SW480 (cell line): ENCODE measurements around the gene AQP2.
A peak's percentile ranks its signal among the peaks of the same experiment; 100 is the strongest.

Source experiments
- DNase-seq: peaks from one replicate; pipeline ENCODE4 v3.0.0-alpha.2; 2016; ENCODE audit warnings: low spot score

AQP2 gene

DNA sequence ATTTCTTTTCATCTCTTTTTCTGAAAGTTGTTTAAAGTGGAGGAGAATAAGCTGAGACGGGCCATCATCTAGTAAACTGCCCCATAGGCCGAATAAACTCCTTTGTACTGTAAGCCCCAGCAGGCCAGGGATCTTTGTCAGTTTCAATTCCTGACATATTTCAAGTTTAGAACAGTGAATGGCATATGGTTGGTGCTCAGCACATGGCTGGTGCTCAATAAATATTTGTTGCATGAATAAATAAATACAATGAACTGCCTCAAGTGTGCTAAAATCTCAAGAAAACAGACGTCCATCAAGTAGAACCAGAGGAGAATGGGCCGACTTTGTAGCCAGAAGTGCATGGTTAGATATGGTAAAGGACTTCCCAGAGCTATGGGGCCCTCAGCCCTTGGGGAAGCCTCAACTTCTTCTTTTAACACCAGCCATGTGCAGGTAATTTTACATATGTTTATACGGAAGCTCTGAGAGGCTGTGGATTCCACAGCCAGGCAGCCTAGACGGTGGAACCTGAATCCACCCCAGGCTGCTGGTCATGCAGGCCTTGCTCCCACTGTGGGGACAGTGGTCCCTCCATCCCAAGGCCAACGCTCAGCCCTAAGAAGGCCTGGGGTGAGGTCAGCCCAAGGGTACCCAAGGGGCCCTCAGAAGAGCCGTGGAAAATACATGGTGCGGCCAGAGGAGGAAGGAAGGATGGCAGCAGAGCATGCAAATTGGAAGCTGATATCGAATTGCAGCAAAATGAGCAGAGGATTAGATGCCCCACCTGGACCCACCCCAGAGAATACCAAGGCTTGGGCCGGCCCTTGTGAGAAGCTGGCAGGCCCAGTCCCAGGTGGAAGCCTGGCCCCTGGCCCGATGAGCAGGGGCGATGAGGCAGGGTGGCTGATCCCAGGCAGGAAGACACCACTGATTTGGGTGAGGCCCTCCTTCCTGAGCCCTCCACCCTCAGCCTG, 8.7 kb upstream of the AQP2 start:
- no peak for DNase-seq

DNA sequence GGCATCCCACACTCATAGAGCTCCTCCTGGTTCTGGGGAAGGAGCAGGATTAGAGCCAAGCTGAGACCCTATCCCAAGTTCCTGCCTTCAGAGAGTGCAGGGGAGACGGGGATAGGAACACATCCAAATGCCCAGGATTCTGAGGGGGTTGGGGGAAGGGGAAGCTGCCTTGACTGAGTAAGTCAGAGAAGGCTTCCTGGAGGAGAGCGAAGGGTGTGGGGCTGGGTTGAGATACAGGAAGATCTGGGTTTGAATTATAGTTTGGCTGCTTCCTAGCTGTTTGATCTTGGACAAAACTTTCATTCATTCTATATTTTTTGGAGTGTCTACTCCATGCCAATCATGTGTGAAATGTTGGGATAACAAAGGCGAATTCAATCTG, 8.0 kb upstream of the AQP2 start:
- no peak for DNase-seq

DNA sequence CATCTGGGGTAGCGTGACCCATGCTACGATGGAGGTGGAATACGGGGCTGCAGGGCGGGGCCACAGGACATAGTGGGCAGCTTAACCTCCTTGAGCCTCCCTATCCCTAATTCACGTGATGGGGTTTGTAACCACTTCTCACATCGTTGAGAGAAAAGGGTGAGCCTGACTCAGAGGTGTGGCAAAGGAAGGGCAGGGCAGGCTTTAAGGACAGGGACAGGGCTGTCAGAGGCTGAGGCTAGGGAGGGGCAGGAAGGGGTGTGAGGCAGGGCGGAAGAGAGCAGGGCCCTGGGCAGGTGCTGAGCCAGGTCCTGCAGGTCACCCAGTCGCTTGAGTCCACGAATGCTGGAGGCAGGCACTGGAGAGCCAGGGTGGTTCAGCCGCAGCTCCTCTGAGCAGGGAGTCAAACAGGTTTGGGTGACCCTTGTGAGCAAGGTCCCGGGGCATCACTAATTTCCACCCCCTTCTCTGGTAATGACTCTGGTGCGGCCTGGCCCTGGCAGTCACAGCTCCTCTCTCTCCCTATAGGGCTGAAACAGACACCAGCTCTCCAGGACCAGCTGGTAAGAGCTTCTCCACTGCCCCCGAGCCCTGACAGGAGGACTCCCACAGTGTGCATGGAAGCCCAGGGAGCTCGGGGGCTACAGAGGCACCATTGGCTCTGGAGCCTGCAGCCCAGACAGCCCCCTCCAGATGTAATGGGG, 7.5 kb upstream of the AQP2 start:
- DNase-seq, result peak; percentile 86

DNA sequence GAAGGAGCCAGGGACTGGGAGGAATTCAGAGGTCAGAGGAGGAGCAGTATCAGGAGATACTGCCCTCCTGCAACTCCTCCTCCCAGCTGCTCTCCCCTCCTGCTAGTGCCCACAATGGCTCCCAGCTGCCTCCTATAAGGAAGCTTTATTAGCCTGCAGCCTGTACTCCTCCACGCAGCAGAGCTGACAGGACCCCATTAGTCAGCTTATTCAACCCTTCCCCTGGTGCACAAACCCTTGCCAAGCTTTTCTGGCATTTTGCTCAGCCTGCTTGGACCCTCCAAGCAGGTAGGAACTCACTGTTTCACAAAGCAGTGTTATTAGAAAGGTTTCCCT, 6.9 kb upstream of the AQP2 start:
- DNase-seq, result no peak

DNA sequence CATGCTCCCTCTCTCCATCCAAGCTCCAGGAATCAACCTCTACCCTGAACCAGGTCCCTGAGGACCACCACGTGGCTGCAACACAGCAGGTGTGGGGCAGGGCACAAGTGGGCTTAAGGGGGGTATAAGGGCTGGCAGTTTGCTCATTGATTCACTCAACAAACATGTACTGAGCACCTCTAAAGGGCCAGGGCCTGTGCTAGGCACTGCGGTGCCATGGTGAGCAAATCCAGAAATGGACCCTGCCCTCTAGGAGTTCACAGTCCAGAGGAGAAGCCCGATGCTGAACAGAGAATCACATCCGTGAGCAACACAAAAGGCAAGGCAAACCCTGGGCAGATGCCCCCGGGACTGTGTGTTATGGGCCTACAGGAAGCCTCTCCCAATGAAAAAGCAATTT, 6.5 kb upstream of the AQP2 start:
- DNase-seq, result no peak

DNA sequence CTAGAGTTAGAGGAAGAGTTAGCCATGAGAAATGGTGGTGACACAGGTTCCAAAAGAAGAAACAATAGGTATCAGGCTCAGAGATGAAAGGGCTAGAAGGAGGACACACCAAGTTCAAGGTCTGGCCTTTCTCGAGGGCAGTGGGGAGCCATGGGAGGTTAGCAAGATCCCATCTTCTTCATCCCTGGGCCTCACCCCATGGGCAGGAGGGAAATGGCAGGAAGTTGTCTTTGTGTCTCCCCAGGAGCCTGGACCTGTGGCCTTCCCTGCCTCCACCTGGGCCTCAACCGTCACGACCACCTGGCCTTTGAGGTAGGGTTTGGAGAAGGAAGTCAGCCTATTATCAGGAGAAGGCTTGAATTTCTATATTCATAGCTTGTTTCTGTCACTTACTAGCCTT, 5.8 kb upstream of the AQP2 start:
- DNase-seq, result no peak

DNA sequence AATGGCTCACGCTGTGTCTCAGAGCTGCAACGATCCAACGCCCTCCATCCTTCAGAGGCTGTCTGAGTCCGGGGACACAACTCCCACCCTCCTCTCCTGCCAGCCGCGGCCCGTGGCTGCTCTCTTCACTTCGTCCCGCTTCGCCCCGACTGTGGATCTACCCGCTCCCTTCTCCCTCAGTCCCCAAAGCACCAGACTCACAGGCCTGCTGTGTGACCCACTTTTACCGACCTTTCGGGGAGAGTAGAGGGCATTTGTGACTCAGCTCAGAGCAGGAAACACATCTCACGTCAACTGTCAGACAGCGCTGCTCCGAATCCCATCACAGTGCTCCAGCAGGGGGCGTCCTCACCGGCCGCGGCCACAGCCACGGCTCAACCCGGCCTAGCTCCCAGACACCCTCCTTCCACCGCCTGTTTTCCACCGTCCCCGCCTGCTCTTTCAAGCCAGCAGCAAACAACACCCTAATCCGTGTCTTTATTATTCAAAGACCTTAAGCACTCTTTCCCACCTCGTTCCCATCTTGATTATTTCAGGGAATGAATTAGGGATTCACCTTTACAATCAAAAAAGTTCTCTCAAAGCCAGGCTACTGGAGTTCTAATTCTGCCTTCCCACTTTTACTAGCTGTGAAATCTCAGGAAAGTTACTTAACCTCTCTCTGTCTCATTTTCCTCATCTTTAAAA, 5.0 kb upstream of the AQP2 start:
- DNase-seq, result peak; percentile 91

DNA sequence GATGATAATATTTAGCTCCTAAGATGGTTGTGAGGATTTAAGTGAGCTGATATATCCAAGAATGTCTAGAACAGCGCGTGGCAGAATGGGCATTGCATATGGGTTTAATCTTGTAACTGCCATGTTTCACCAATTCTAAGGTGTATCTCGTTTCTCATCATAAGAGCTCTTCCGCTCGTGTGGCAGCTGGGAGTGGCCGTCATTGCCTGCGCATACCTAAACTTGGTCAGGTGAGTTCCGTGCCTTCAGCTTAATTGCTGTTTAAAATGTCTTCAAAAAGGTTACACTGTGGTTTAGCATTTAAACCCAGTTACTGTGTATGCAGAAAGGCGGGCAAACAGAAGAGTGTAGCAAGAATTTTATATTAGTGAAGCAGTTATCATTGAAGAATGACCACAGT, 4.5 kb upstream of the AQP2 start:
- DNase-seq, result peak; percentile 87

DNA sequence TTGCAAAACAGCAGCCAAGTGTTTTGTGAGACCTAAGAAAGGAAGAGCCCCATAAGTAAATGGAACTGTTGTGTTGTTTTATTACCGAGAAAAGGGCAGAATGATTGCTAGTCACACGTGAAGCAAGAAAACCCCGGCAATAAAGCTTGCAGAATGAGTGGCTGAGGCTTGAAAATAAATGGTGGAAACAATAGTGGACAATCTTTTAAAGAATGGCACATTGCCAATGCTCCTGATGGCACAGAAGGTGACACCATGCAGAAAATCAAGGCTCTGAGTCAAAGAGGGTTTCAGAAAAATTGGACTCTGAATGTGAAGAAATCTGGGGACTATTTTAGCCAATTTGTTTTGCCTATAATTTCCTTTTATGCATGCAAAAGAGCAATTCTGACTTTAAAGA, 4.0 kb upstream of the AQP2 start:
- no peak for DNase-seq

DNA sequence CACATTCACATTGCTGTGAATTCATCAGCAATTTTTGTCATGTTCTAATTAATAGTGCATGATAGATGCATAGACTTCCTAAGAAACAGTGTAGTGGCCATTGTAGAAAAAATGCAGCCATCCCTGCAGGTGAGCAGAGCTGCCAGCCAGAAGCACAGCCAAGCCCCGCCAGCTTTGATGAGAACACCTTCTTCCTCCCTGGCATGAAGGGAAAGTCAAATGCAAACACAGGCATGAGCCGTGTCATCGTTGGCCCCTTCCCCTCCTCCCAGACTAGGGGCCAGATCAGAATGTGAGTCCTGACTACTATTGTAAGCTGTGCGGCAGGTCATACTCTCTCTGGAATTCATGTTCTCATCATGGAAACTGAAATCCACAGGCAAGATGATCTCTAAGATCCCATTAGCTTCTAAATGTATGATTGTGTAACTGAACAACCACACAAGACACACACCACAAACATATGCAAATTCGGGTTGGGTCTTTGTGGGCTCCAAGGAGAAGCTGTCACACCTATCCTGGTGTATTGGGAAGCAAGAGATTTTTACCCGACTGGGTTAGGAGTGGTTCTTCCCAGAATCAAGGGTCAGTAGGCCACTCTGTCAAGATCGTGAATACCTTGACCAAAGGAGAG, 2.8 kb upstream of the AQP2 start:
- DNase-seq, result no peak

DNA sequence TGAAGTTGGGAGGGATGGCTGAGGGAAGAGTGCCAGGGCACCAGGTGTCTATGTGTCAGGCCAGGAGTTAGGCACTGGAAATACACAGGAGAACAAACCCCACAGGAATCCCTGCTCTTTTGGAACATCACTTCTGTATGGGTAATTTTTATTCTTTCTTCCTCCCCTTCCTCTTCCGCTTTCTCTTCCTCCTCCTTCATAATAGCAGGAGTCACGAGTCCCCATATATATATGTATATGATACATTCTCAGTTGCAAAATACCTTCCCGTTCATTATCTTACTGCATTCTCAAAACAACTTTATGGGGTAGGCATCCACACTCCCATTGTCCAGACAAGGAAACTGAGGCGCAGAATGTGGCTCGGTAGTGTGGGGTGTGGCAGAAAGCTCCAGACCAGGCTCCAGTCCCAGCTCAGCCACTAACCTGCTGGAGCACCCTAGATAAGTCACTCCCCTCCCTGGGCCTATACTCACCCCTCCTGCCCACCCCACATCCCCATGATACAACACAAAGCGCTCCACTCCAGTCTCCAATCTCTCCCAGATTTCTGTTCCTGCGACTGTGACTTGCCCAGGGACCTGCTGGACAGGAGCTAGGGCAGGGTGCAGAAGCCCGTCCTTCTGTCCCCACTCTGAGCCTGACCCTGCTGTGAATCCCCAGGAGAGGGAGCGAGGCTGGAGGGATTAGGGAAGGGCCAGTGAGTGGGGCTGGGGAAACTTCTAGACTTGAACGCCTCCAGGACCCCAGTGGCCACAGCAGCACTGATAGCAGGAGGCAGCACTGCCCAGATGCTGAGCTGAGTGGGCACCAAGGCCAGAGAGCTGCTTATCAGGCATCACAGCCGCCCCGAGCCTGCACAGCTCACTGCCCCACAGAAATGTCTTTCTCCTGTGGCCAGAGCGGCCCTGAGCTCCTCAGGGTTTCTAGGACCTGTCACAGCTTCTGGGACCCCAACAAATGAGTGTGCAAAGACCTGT, 1.4 kb upstream of the AQP2 start:
- no peak for DNase-seq

DNA sequence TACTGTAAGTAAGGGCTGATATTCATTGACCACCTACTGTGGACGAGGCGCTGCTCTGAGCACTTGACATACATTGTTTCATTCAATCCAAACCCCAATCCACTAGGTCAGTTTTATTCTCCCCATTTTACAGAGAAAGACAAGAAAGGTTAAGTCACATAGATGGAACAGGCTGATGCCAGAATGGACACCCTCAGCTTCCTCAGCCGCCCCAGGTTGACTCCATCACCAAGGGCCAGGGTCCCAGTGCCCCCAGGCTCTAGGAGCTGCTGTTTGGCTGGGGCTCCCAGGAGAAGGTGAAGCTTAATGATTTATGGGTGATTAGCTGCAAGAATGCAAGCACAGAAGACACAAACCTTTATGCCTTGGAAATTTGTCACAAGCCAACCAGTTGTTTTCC, 671 bp upstream of the AQP2 start:
- no peak for DNase-seq

DNA sequence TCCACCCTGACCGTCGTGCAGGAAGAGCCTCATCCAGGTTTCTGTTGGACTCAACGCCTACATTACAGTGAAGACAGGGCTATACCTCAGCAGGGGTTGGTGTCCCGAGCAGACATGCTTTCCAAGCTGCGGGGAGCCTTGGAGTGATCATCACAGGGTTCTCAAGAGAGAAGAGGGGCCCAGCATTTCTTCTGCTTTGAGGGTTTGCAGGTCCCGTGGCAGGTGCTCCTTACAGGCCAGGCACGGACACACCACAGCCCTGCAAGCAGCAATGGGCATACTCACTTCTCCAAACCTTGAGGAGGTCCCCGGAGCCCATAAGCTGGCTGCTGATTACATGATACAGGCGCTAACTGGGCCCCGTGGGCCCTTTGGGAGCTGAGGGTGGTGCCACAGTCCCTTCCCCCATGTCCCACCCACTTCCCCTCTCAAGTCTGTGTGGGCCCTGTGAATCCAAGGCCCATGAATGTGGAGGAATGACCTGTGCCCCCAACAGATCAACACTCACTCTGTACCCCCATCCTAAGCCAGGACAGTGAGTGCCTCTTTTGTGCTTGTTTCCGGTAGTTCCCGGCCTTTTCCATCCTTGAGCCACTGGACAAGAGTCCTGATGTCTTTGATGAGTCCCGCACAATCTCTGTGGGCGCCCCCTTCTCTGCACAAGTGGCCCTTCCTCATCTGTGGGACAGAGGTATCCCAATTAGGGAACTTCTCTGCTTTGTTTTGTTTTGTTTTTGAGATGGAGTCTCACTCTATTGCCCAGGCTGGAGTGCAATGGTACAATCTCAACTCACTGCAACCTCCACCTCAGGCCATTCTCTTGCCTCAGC, 1.1 kb downstream of the AQP2 start:
- DNase-seq, result no peak

DNA sequence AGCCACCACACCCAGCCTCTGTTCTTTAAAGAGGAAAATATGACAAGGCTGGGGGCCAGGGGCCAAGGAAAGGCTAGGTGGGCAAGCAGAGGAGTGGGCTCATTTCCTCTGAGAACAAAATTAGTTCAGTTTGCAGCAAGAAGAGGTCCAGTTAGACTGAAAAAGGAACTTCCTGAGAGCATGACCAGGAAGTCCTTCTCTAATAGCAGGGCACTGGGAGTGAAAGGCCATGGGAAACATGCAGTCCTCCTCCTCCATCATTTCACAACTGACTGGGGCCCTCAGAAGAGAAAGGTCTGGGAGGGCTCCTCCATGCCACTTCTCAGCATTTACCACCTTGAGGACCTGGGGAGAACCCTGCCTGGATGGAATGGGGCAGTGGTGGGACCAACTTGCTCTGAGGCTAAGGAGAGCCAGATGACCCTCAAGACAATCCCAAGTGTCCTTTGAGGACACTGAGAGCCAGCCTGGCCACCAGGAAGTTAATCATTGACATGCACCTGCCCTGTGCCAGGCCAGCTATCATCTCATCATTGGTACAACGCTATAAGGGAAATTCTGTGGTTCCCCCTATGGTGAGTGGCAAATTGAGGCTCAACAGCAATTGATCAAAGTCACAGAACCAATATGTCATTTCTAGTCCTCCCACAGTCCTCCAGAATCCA, 2.0 kb downstream of the AQP2 start:
- DNase-seq, result no peak

DNA sequence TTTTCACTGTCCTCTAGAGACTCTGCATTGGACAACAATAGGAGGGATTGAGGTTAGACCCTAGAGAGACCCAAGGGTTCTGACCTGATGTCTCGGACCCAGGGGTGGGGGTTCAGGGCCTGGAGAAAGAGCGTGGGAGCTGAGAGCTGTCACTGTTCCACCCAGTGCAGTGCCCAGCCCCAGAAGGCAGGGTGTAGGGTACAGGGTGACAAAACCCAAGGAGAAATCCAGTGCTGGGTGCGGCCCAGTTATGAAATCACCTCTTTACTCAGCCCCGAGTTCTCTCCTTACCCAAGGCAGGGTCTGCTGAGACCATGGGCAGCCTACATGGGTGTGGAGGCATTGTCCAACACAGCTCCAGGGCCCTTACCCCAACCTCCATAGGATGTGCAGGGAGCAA, 2.6 kb downstream of the AQP2 start:
- no peak for DNase-seq

DNA sequence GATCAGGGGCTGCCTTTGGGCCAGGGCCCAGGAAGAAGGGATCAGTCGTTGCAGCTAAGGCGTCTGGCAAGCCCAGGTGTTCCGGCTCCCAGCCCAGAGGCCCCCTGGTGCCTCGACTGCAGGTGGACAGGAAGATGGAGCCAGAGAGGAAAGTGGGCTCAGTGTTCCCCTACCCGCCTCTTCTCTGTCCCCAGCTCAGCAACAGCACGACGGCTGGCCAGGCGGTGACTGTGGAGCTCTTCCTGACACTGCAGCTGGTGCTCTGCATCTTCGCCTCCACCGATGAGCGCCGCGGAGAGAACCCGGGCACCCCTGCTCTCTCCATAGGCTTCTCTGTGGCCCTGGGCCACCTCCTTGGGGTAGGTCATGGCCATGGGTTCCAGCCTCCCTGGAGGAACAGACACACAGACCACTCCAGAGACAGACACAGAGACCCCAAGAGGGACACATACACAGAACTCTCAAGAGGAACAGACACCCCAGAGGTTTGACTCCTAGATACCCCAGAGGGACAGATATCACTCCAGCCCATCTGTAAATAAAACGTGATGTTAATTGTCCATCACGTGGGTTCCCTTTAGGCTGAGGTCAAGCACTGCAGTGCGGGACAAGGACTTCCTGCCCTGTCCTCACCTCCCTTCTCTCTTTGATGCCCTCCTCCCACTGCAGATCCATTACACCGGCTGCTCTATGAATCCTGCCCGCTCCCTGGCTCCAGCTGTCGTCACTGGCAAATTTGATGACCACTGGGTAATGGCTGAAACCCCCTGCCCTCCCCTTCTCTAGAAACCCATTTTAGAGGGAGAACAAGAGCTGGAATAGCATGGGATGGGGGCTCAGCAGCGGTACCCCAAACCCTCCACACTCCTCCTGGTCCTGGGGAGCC, 3.7 kb downstream of the AQP2 start:
- no peak for DNase-seq

DNA sequence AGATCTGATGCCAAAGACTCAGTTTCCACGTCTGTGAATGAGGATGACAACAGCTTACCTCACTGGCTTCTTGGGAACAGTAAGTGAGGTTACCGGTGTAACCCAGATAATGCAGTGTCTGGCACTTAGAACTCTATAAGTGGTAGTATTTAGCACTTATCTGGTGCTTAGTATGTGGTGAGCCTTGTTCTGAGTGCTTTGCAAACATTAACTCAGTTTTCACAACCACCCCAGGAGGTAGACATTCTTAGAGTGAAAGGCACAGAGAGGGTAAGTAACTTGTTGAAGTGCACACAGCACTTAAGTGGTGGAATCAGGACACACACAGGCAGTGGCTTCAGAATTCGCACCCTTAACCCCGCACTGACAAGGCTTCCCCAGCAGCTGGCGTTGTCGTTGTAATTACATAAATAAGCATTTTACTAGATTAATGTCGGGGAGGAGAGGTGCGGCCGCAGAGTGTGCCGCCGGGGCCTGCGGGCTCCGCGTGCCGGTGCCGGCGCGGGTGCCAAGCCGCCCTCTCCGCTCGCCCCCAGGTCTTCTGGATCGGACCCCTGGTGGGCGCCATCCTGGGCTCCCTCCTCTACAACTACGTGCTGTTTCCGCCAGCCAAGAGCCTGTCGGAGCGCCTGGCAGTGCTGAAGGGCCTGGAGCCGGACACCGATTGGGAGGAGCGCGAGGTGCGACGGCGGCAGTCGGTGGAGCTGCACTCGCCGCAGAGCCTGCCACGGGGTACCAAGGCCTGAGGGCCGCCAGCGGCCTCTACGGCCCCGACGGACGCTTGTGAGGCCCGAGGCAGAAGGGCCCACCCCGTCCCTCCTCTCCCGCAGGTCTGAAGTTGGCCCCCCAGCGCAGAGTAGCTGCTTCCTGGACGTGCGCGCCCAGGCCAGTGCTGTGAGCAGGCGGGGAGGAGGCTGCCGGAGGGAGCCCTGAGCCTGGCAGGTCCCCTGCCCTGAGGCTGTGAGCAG, 4.6 kb downstream of the AQP2 start:
- DNase-seq, result no peak
